Activated T-cell treated with anti-CD3 and anti-CD28 coated beads for 24 hours (primary cell): ENCODE data around the gene HDAC1.

ENCODE experiments used
- DNase-seq: peaks from one replicate; pipeline ENCODE4 v3.0.0-alpha.2; 2020; ENCODE audit warnings: low read depth

Gene HDAC1

DNA sequence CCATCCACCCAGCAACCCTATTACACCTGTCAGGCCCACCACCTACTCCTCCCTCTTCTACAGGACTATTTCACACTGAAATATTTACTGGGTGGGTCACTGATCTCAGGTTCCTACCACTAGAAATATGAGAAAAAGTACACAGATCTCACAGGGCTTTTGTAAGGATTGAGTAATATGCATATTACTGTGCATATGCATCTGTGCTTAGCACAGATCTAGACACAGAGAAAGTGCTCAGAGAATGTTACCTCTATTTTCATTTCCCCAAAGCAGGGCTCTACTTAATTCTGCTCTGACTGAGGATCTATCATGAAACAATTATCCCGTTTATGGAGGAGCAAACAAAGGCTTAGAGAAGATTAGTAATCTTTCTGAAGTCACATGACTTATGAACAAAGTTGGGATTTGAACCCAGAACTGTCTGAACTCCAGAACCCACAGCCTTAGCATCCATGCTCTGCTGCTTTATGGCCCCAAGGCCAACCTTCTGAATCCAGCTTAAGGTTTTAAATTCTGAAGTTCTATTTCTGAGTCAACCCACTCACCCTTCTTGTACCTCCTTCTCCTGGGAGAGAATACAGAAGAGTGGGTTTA lies 82.2 kb downstream of the HDAC1 start:
- DNase-seq: no peak

DNA sequence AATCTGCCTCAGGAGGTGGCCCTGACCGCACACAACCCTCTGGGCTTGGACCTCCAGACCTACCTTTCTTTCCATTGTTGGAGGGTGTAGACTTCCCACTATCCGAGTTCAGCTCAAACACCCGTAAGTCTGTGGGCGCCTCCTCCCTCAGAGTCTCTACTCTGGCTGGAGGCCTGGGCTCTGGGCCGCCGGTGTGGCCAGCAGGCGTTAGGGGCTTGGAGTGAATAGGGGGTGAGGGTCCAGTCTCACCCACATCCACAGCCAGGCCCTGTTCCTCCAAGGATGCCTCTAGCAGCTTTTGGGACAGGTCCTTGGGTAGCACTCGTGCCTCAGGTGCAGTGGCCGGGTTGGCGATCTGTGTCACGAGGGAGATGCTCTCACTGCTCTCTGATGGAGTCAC lies 84.3 kb downstream of the HDAC1 start:
- DNase-seq: no peak

DNA sequence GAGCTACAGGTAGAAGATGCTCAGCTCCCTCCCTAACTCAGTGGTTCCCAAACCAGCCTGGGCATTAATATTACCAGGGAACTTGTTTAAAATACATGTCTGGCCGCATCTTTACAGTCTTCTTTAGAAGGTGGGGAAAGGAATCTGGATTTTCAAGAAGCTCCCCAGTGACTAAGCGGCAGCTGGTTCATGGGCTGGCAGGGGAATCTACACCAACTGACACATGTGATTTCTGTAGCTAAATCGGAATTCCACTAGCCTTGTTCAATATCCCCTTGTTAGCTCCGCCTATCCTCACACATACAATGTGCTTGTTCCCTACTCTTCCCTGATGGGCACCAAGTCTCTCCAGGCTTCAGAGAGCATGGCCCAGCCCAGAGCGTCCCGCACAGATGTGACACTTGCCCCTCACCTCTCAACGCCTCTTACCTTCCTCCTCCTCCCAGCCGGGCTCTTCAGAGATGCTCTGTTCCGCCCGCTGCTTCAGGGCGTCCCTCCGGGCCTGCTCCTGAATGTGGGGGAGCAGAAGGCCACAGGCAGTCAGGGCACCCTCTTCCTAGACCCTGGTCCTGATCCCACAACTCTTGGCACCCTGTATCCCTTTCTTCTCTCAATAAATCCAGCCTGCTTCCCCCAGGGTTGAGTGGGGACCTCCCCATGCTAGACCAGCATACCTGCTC lies 85.8 kb downstream of the HDAC1 start:
- DNase-seq: no peak

DNA sequence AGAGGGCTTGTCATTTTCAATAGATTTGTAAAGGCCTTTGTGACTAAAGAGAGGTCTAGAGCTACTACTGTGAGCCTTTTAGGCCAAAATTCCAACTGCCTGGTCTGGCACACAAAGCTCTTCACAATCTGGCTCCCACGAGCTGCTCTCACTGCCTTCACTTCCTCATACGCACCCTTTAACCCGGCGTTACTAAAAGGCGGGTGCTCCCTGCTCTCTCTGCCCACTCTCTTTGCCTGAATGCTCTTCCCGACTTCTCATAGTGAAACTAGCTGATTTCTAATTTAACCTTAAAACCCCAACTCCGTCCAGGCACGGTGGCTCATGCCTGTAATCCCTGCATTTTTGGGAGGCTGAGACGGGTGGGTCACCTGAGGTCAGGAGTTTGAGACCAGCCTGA lies 88.2 kb downstream of the HDAC1 start:
- no peak for DNase-seq
